ENCODE data around the gene DARS2. TPM values are rescaled to one million over a fixed set of nuclear protein-coding genes. Genes with fewer than 3 reads are reported as not detected.

Gene DARS2
- total RNA-seq, 1 experiment from 2014 or later = 25.6 TPM

- Histone ChIP-seq H4K20me1 (ENCODE audit: insufficient read depth) (no peaks in the 10 kb centered on the region), H3K9me2 (ENCODE audit: insufficient read depth) (no peaks in the 10 kb centered on the region), H2AFZ (ENCODE audit: low read depth, low read length, poor library complexity, severe bottlenecking) (no peak overlapping the region), H3K79me2 (ENCODE audit: insufficient read depth, low read length) (peaks cover 67% of the 10 kb centered on the region), H3K36me3 (ENCODE audit: control insufficient read depth in 1 of 2, insufficient read depth in 2 of 2, low read length in 2 of 2) (peaks cover 3 to 4% of the 10 kb centered on the region in 2 experiments; a peak in 2 of 4 replicates), H3K27me3 (ENCODE audit: insufficient read depth, low read length) (no peaks in the 10 kb centered on the region), H3K9me3 (ENCODE audit: control insufficient read depth in 1 of 2, insufficient read depth in 1 of 2, low read depth in 1 of 2, low read length in 2 of 2) (no peaks in the 10 kb centered on the region), H3K4me2 (ENCODE audit: low read length) (no peak overlapping the region), H3K9ac (ENCODE audit: low read length) (no peak overlapping the region), H3K27ac (ENCODE audit: low read depth, low read length) (no peak overlapping the region), H3K4me1 (ENCODE audit: control insufficient read depth in 1 of 2, insufficient read depth in 2 of 2, low read length in 2 of 2) (peaks cover 2 to 7% of the 10 kb centered on the region in 2 experiments; a peak in 2 of 4 replicates), H3K4me3 (replicated peaks in 1 of 2; ENCODE audit: low read depth in 1 of 2, low read length in 2 of 2) (no peak overlapping the region)
- ChIA-PET POLR2A (no interaction called here), RAD21 (ENCODE audit: low non-redundant PET in 1 of 2, low total read pairs in 2 of 2, uncharacterized antibody in 2 of 2, unreplicated experiment in 2 of 2) (no interaction called here), CTCF (no interaction called here)
- ATAC-seq (no peak), DNase-seq (ENCODE audit: low read depth, low spot score) (no peak)
- intact Hi-C loops (cut with micrococcal nuclease) = loop anchor here (5.0 to 10.0 kb wide), 3 partner anchors 49 to 344 kb away; partner anchors contain the start of genes KLHL20 and PRDX6
- no peak for TF ChIP-seq JUND (IDR thresholded peaks at IDR 0.05)
- no peak for TF ChIP-seq ELF1 (IDR thresholded peaks at IDR 0.05; ENCODE audit: borderline replicate concordance, low read depth)
- TF ChIP-seq REST (IDR thresholded peaks at IDR 0.05; ENCODE audit: low read depth) = no peak
- TF ChIP-seq CEBPB (IDR thresholded peaks at IDR 0.05; ENCODE audit: low read depth) = no peak
- no peak for TF ChIP-seq CBX3 (IDR thresholded peaks at IDR 0.05; ENCODE audit: low read depth)
- no peak for TF ChIP-seq ZBTB33 (IDR thresholded peaks at IDR 0.05; ENCODE audit: extremely low read depth, insufficient replicate concordance, low read length)
- no peak for TF ChIP-seq EGR1 (IDR thresholded peaks at IDR 0.05; ENCODE audit: low read depth)
- no peak for TF ChIP-seq SIN3A (IDR thresholded peaks at IDR 0.05; ENCODE audit: low read depth)
- TF ChIP-seq ZNF274 (IDR thresholded peaks at IDR 0.05; ENCODE audit: low read depth, low read length) = no peak
- no peak for TF ChIP-seq MAX (IDR thresholded peaks at IDR 0.05)
- TF ChIP-seq SP1 (IDR thresholded peaks at IDR 0.05; ENCODE audit: low read depth) = no peak
- no peak for TF ChIP-seq ZFX (IDR thresholded peaks at IDR 0.05)
- BruUV-seq (replicated peaks) = no TSS peak
Measured at GRCh38 chr1:173821680-173822079, 2.8 kb upstream of the DARS2 start.

Measured in HCT116 (cell line).